ENCODE measurements around the gene CDK14. TPM values are rescaled to one million over a fixed set of nuclear protein-coding genes. Genes with fewer than 3 reads are reported as not detected.

Gene CDK14
- total RNA-seq (2013; cell fraction: nucleolus; rRNA removed) = 204 and 221 TPM in 2 replicates
- total RNA-seq (2014; rRNA removed) (29.6 and 33.3 TPM in 2 replicates), total RNA-seq (2014; rRNA removed; fragmentation: Illumina TruSeq; extraction: Trizol) (39.3 and 47.1 TPM in 2 replicates), total RNA-seq (2021) (56.7 and 61.3 TPM in 2 replicates), polyA plus RNA-seq (2011; rRNA removed) (24.3 and 33.2 TPM in 2 replicates), polyA plus RNA-seq (2014; fragmentation: Illumina TruSeq; extraction: Trizol) (30.9 and 31.6 TPM in 2 replicates), polyA plus RNA-seq (2014; fragmentation: Nextera tagmentation; extraction: Ambion mirVana) (1 to 10 TPM; 6.5 to 7.3 TPM), polyA plus RNA-seq (2014; rRNA removed) (14.3 and 16.1 TPM in 2 replicates), polyA plus RNA-seq (2016; fragmentation: Nextera tagmentation; extraction: Ambion mirVana) (10 to 100 TPM; 12.7 to 24.1 TPM), polyA minus RNA-seq (2011; rRNA and poly(A)+ RNA removed) (78.9 and 108 TPM in 2 replicates), Bru-seq, nascent RNA (percentile 74 among the genes with signal in this experiment), BruChase-seq, experiment 1, labeled RNA remaining after a 6-hour chase (percentile 60 among the genes with signal in this experiment), BruChase-seq, experiment 2, labeled RNA remaining after a 2-hour chase (percentile 63 among the genes with signal in this experiment)
- 4.0 TPM for polyA plus RNA-seq (2011; ENCODE audit: low read depth)
- 10.8 and 12.3 TPM in 2 replicates for polyA plus RNA-seq (2011; cell fraction: cytosol; rRNA removed)
- 26.0 and 33.3 TPM in 2 replicates for polyA plus RNA-seq (2011; cell fraction: nucleus; rRNA removed)
- polyA plus RNA-seq (2012) = 6.8 and 7.4 TPM in 2 replicates
- polyA minus RNA-seq (2011; cell fraction: cytosol; rRNA and poly(A)+ RNA removed) = 13.1 and 18.1 TPM in 2 replicates
- 106 and 146 TPM in 2 replicates for polyA minus RNA-seq (2011; cell fraction: nucleus; rRNA and poly(A)+ RNA removed)
- long read RNA-seq, experiment 1, full-length matches to known transcripts = 4 of 9 reads
- long read RNA-seq, experiment 1, partial matches to known transcripts = 1 of 9 reads
- long read RNA-seq, experiment 1, other reads (novel, unspliced or antisense) = 4 of 9 reads
- long read RNA-seq, experiment 2, full-length matches to known transcripts = 41 of 81 reads
- long read RNA-seq, experiment 2, partial matches to known transcripts = 4 of 81 reads
- long read RNA-seq, experiment 2, other reads (novel, unspliced or antisense) = 36 of 81 reads

DNA sequence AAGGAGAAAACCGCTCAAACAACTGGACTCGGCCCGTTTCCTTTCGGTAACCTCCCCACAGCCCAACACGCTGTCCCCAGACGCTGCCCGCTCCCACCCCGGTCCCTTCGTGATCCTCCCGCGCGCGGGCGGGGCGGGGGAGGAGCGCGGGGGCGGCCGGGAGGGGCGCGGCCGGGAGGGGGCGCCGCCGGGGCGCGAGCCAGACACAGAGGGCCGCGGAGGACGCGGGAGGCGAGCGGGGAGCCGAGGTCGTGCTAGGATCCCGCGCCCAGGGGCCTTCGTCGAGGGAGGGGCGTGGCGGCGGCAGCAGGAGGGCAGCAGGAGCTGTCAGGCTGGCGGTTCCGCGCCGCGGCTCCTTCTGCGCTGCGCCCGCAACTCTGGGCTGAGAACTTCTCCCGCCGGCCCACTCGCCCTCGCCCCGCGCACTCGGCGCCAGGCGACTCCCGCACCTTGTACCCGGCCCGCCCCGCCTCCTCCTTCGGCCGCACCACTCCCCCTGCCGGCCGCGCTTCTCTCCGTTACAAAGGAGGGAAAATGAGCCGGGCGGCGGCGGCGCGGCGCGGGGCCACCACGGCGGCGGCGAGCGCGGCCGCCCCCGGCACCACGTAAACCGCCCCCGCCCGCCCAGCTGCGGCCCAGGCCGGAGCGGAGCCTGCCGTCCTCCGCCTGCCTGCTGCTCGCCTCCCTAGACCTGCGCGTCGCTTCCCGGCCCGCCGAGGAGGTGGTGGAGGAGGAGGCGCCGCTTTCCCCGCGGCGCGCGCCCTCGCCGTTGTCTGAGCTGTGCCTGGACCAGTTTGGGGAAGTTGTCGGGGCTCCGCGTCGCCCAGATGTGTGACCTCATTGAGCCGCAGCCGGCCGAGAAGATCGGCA lies at the start of gene CDK14:
Gene CDK14, plus strand, starts transcription at position 521 of the 870 bp plus-strand sequence. Its CDS starts 307 bp downstream, at position 828.
- Histone ChIP-seq H3K36me3 (ENCODE audit: control insufficient read depth in 2 of 2, insufficient read depth in 2 of 2, low read length in 1 of 2) (no peaks in the 10 kb centered on the region), H3K9me3 (replicated peaks; ENCODE audit: control insufficient read depth, insufficient read depth, low read length) (no peaks in the 10 kb centered on the region), H3K4me1 (ENCODE audit: control insufficient read depth, insufficient read depth, low read length) (peaks cover 10% of the 10 kb centered on the region), H4K20me1 (ENCODE audit: control insufficient read depth, insufficient read depth) (no peaks in the 10 kb centered on the region), H3K27me3 (replicated peaks in 1 of 2; ENCODE audit: control insufficient read depth in 2 of 2, insufficient read depth in 2 of 2, low read length in 1 of 2) (no peaks in the 10 kb centered on the region), H3K79me2 (ENCODE audit: control insufficient read depth, insufficient read depth, low read length) (peaks cover 31% of the 10 kb centered on the region), H3K27ac (ENCODE audit: control insufficient read depth, insufficient read depth) (peak within 1 kb of the TSS; percentile 55), H2AFZ (ENCODE audit: control insufficient read depth, low read depth, low read length) (peak within 1 kb of the TSS; percentile 85), H3K4me2 (ENCODE audit: control insufficient read depth, insufficient read depth) (peak within 1 kb of the TSS; percentile 82), H3K4me3 (peak within 1 kb of the TSS; percentile 92), H3K9ac (ENCODE audit: control insufficient read depth, insufficient read depth, low read length) (peak within 1 kb of the TSS; percentile 86)
- ATAC-seq (peak; percentile 58), DNase-seq (ENCODE audit: low read depth, low spot score) (no peak), FAIRE-seq (no peak)
- no TSS peak for BruUV-seq (replicated peaks)
- intact Hi-C loops (cut with micrococcal nuclease; ENCODE audit: unreplicated experiment) (loop anchor here (5.0 to 10.0 kb wide), 2 partner anchors 111 to 439 kb away; no protein-coding TSS in a partner anchor), in situ Hi-C loops (cut with MboI) (no loop called here)
- ChIA-PET RAD21 (ENCODE audit: unreplicated experiment) (interaction anchor here (0.6 to 4.0 kb wide), 14 partner anchors 21 to 181 kb away, joined by 3 to 14 read pairs (median 5); no protein-coding TSS in a partner anchor), CTCF (interaction anchor here (0.8 to 3.6 kb wide), 16 partner anchors 8 to 439 kb away, joined by 3 to 19 read pairs (median 6); no protein-coding TSS in a partner anchor), POLR2A (interaction anchor here (1.2 kb wide), 1 partner anchor 10 kb away, joined by 5 read pairs; no protein-coding TSS in a partner anchor), SMC1A (ENCODE audit: uncharacterized antibody, unreplicated experiment) (interaction anchor here (0.7 to 7.3 kb wide), 11 partner anchors 12 to 438 kb away, joined by 3 to 45 read pairs (median 4); no protein-coding TSS in a partner anchor)
- WGBS (ENCODE audit: insufficient coverage, insufficient replicate concordance, low lambda C conversion rate, missing lambda C conversion rate) = under 1% methylated on average over 68 of the region's 118 CpGs
- TF ChIP-seq, protein P1, sequence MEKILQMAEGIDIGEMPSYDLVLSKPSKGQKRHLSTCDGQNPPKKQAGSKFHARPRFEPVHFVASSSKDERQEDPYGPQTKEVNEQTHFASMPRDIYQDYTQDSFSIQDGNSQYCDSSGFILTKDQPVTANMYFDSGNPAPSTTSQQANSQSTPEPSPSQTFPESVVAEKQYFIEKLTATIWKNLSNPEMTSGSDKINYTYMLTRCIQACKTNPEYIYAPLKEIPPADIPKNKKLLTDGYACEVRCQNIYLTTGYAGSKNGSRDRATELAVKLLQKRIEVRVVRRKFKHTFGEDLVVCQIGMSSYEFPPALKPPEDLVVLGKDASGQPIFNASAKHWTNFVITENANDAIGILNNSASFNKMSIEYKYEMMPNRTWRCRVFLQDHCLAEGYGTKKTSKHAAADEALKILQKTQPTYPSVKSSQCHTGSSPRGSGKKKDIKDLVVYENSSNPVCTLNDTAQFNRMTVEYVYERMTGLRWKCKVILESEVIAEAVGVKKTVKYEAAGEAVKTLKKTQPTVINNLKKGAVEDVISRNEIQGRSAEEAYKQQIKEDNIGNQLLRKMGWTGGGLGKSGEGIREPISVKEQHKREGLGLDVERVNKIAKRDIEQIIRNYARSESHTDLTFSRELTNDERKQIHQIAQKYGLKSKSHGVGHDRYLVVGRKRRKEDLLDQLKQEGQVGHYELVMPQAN (conservative IDR thresholded peaks at IDR 0.05) = peak; percentile 45; the same call in 1 of the 2 replicates
- TF ChIP-seq ZZZ3 (IDR thresholded peaks at IDR 0.05; ENCODE audit: control insufficient read depth, insufficient read length, low read depth) (no peak), ZNF207 (IDR thresholded peaks at IDR 0.05; ENCODE audit: borderline replicate concordance) (no peak), SIX5 (IDR thresholded peaks at IDR 0.05; ENCODE audit: low read depth, low read length, severe bottlenecking) (no peak), FOS (IDR thresholded peaks at IDR 0.05; ENCODE audit: borderline replicate concordance, extremely low read depth, insufficient read length) (no peak)
- TF ChIP-seq, protein P2, sequence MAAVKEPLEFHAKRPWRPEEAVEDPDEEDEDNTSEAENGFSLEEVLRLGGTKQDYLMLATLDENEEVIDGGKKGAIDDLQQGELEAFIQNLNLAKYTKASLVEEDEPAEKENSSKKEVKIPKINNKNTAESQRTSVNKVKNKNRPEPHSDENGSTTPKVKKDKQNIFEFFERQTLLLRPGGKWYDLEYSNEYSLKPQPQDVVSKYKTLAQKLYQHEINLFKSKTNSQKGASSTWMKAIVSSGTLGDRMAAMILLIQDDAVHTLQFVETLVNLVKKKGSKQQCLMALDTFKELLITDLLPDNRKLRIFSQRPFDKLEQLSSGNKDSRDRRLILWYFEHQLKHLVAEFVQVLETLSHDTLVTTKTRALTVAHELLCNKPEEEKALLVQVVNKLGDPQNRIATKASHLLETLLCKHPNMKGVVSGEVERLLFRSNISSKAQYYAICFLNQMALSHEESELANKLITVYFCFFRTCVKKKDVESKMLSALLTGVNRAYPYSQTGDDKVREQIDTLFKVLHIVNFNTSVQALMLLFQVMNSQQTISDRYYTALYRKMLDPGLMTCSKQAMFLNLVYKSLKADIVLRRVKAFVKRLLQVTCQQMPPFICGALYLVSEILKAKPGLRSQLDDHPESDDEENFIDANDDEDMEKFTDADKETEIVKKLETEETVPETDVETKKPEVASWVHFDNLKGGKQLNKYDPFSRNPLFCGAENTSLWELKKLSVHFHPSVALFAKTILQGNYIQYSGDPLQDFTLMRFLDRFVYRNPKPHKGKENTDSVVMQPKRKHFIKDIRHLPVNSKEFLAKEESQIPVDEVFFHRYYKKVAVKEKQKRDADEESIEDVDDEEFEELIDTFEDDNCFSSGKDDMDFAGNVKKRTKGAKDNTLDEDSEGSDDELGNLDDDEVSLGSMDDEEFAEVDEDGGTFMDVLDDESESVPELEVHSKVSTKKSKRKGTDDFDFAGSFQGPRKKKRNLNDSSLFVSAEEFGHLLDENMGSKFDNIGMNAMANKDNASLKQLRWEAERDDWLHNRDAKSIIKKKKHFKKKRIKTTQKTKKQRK (IDR thresholded peaks at IDR 0.05; ENCODE audit: low read depth, low read length) = no peak
- TF ChIP-seq, protein P3, sequence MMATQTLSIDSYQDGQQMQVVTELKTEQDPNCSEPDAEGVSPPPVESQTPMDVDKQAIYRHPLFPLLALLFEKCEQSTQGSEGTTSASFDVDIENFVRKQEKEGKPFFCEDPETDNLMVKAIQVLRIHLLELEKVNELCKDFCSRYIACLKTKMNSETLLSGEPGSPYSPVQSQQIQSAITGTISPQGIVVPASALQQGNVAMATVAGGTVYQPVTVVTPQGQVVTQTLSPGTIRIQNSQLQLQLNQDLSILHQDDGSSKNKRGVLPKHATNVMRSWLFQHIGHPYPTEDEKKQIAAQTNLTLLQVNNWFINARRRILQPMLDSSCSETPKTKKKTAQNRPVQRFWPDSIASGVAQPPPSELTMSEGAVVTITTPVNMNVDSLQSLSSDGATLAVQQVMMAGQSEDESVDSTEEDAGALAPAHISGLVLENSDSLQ (IDR thresholded peaks at IDR 0.05) = no peak

All from GM12878 (cell line).